WI38 (cell line): Measurements from ENCODE around the gene ATG4D.
A peak's percentile ranks its signal among the peaks of the same experiment; 100 is the strongest.
"Not testable (repeated sequence)": the region's sequence is repeated elsewhere in the genome, so short reads cannot be mapped to it uniquely, and the experiment has no call there.

Experiments
- H3K4me3 ChIP-seq: 2 replicates; pipeline ENCODE4 v1.5.1; 2011; ENCODE audit warnings: low read depth, mild to moderate bottlenecking, control low read depth, low read length
- CTCF ChIP-seq: IDR thresholded peaks from 2 replicates; pipeline ENCODE4 v1.5.1; 2012; ENCODE audit warnings: low read depth, mild to moderate bottlenecking, control low read depth, low read length

Gene ATG4D

GRCh38 chr19:10544753-10545251 is 1.1 kb downstream of the ATG4D start:
- no peak for TF ChIP-seq CTCF

DNA sequence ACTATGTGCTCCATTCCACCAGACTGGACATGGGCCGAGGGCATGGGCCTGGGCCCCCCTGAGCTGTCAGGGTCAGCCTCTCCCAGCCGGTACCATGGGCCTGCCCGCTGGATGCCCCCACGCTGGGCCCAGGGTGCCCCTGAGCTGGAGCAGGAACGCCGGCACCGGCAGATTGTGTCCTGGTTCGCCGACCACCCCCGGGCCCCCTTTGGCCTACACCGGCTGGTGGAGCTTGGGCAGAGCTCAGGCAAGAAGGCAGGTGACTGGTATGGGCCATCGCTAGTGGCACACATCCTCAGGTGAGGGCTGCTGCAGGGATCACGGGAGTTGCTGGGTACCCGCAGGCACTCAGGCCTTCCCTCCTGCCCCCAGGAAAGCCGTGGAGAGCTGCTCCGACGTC is 3.1 kb downstream of the ATG4D start:
- H3K4me3 ChIP-seq = no peak overlapping the region
- no peak for TF ChIP-seq CTCF

More at GRCh38 chr19:10544753-10545251, 1.1 kb downstream of the ATG4D start:
- peak overlapping the region; percentile 91 for H3K4me3 ChIP-seq

DNA sequence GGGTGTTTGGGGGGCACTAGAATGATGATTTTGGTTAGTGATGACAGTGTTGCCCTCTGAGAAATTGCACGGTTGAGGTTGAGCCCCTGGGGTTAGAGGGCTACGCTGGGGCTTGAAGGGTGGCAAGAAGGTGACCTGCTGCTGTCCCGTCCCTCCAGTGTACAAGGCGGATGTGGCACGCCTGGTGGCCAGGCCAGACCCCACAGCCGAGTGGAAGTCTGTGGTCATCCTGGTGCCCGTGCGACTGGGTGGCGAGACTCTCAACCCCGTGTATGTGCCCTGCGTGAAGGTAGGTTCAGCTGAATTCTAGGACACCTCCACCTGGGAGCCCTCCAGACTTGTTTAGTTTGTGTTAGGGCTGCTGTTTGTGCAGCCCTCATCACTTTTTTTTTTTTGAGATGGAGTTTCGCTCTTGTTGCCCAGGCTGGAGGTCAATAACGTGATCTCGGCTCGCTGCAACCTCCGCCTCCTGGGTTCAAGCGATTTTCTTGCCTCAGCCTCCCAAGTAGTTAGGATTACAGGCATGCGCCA is 5.1 kb downstream of the ATG4D start:
- TF ChIP-seq CTCF = no peak
- H3K4me3 ChIP-seq = no peak overlapping the region

GRCh38 chr19:10549733-10550132 is 6.0 kb downstream of the ATG4D start:
- H3K4me3 ChIP-seq = no peak overlapping the region
- no peak for TF ChIP-seq CTCF

DNA sequence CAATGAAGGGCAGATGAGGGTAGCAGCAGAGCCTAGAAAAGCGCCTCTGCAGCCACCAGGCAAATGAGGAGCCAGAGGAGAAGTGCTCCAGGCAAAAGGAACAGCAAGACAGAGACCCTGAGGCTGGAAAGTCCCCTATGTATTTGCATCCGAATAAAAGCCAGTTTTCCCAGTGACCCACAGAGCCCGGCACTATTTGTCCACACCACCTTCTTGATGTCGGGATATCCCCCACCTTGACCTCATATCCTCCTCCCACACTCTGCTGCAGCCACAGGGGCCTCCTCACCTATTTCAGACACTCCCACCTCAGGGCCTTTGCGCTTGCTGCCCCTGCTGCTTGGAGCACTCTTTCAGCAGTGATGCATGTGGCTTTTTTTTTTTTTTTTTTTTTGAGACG is 6.6 kb downstream of the ATG4D start:
- TF ChIP-seq CTCF = no peak
- no peak overlapping the region for H3K4me3 ChIP-seq

- H3K4me3 ChIP-seq = not testable (repeated sequence)
Measured at GRCh38 chr19:10551006-10551405, 7.3 kb downstream of the ATG4D start.

DNA sequence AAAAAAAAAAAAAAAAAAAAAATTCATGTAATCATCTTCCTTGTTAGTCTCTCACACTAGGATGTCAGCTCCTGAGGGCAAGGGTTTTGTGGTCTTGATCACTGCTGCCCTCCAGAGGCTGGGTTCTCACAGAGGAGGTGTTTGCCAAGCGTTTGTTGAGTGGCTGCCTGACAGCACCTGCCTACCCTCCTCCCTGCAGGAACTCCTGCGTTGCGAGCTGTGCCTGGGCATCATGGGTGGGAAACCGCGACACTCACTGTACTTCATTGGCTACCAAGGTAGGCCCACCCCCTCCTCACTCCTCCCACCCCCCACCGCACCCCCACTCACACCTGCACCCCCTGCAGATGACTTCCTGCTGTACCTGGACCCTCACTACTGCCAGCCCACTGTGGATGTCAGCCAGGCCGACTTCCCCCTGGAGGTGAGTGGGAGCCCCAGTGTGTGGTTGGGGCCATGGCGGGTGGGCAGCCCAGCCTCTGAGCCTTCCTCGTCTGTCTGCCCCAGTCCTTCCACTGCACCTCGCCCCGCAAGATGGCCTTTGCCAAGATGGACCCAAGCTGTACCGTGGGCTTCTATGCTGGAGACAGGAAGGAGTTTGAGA is 8.1 kb downstream of the ATG4D start:
- 0 out of 2 replicates have a peak, but pooled peaks have one; percentile 10 for TF ChIP-seq CTCF
- H3K4me3 ChIP-seq = no peak overlapping the region
